ENCODE measurements around the gene MYL2. TPM values are rescaled to one million over a fixed set of nuclear protein-coding genes. Genes with fewer than 3 reads are reported as not detected.
"Not testable (repeated sequence)": the region's sequence is repeated elsewhere in the genome, so short reads cannot be mapped to it uniquely, and the experiment has no call there.

MYL2 gene
- not detected for total RNA-seq
- long read RNA-seq, donor 1, result 0 reads
- long read RNA-seq, donor 2, partial matches to known transcripts, result 0 of 1 reads
- long read RNA-seq, donor 2, other reads (novel, unspliced or antisense), result 0 of 1 reads

GRCh38 chr12:110920324-110920910 is at the start of gene MYL2:
Gene MYL2 (minus strand): TSS chr12:110920579. CDS start chr12:110920529, 50 bp downstream.
- intact Hi-C loops (cut with DNase I), result no loop called here
- no peak for DNase-seq (ENCODE audit: low spot score)

- intact Hi-C loops (cut with DNase I), result no loop called here
- no peak for DNase-seq (ENCODE audit: low spot score)
Observed at GRCh38 chr12:110966081-110966760, 45.8 kb upstream of the MYL2 start.

- DNase-seq (ENCODE audit: low spot score), result no peak
- intact Hi-C loops (cut with DNase I), result no loop called here
Observed at GRCh38 chr12:110965574-110965973, 45.2 kb upstream of the MYL2 start.

- intact Hi-C loops (cut with DNase I), result no loop called here
- DNase-seq (ENCODE audit: low spot score), result no peak
Observed at GRCh38 chr12:110960795-110961194, 40.4 kb upstream of the MYL2 start.

GRCh38 chr12:110957652-110958051 is 37.3 kb upstream of the MYL2 start:
- intact Hi-C loops (cut with DNase I), result no loop called here
- DNase-seq (ENCODE audit: low spot score), result no peak

- no peak for DNase-seq (ENCODE audit: low spot score)
- intact Hi-C loops (cut with DNase I), result no loop called here
Observed at GRCh38 chr12:110957159-110957558, 36.8 kb upstream of the MYL2 start.

GRCh38 chr12:110950867-110951266 is 30.5 kb upstream of the MYL2 start:
- intact Hi-C loops (cut with DNase I); DNase-seq (ENCODE audit: low spot score): not testable (repeated sequence)

GRCh38 chr12:110950466-110950865 is 30.1 kb upstream of the MYL2 start:
- intact Hi-C loops (cut with DNase I); DNase-seq (ENCODE audit: low spot score): not testable (repeated sequence)

- intact Hi-C loops (cut with DNase I), result no loop called here
- no peak for DNase-seq (ENCODE audit: low spot score)
Observed at GRCh38 chr12:110948041-110948440, 27.7 kb upstream of the MYL2 start.

GRCh38 chr12:110943373-110943772 is 23.0 kb upstream of the MYL2 start:
- no peak for DNase-seq (ENCODE audit: low spot score)
- intact Hi-C loops (cut with DNase I), result no loop called here

- no peak for DNase-seq (ENCODE audit: low spot score)
- intact Hi-C loops (cut with DNase I), result no loop called here
Observed at GRCh38 chr12:110941391-110941790, 21.0 kb upstream of the MYL2 start.

GRCh38 chr12:110940933-110941332 is 20.6 kb upstream of the MYL2 start:
- DNase-seq (ENCODE audit: low spot score), result no peak
- intact Hi-C loops (cut with DNase I), result no loop called here

- intact Hi-C loops (cut with DNase I), result no loop called here
- no peak for DNase-seq (ENCODE audit: low spot score)
Observed at GRCh38 chr12:110940296-110940695, 19.9 kb upstream of the MYL2 start.

GRCh38 chr12:110937104-110937641 is 16.8 kb upstream of the MYL2 start:
- intact Hi-C loops (cut with DNase I), result loop anchor here (5.0 to 10.0 kb wide), 2 partner anchors 358 to 375 kb away; no protein-coding TSS in a partner anchor

GRCh38 chr12:110936367-110937103 is 16.2 kb upstream of the MYL2 start:
- no peak for DNase-seq (ENCODE audit: low spot score)
- intact Hi-C loops (cut with DNase I), result loop anchor here (5.0 to 10.0 kb wide), 2 partner anchors 358 to 376 kb away; no protein-coding TSS in a partner anchor

More at GRCh38 chr12:110937104-110937641, 16.8 kb upstream of the MYL2 start:
- peak; percentile 90 for DNase-seq (ENCODE audit: low spot score)

GRCh38 chr12:110935588-110935987 is 15.2 kb upstream of the MYL2 start:
- intact Hi-C loops (cut with DNase I), result loop anchor here (5.0 to 10.0 kb wide), 2 partner anchors 359 to 377 kb away; no protein-coding TSS in a partner anchor
- no peak for DNase-seq (ENCODE audit: low spot score)

GRCh38 chr12:110934093-110934852 is 13.9 kb upstream of the MYL2 start:
- DNase-seq (ENCODE audit: low spot score), result no peak
- intact Hi-C loops (cut with DNase I), result loop anchor here in 1 of 2 donors (10.0 kb wide), 1 partner anchor 361 kb away; no protein-coding TSS in a partner anchor

- DNase-seq (ENCODE audit: low spot score), result no peak
- intact Hi-C loops (cut with DNase I), result loop anchor here in 1 of 2 donors (10.0 kb wide), 1 partner anchor 361 kb away; no protein-coding TSS in a partner anchor
Observed at GRCh38 chr12:110933326-110933974, 13.1 kb upstream of the MYL2 start.

Data from posterior vena cava (tissue), 2 donors.